ENCODE results near the gene ST3GAL4. TPM values are rescaled to one million over a fixed set of nuclear protein-coding genes. Genes with fewer than 3 reads are reported as not detected.

ST3GAL4 gene
- polyA plus RNA-seq, 1 donor (not counting 4 experiments of a cell fraction or from before 2014, with no cell fraction given), result 24.6 TPM

- Histone ChIP-seq H4K20me1 (ENCODE audit: control insufficient read depth, extremely low read depth, insufficient read depth, low read length) (no peaks in the 10 kb centered on the region), H3K36me3 (ENCODE audit: control insufficient read depth in 2 of 2, extremely low read depth in 1 of 2, insufficient read depth in 2 of 2, low read length in 2 of 2) (peaks cover 6 to 16% of the 10 kb centered on the region in 2 experiments), H3K27me3 (ENCODE audit: control insufficient read depth, extremely low read depth, insufficient read depth, low read length) (no peaks in the 10 kb centered on the region), H3K4me2 (ENCODE audit: control insufficient read depth, extremely low read depth, insufficient read depth, low read depth, low read length) (no peak overlapping the region), H3K4me1 (ENCODE audit: control insufficient read depth, extremely low read depth, insufficient read depth, low read length) (peaks cover 24% of the 10 kb centered on the region), H3K79me2 (ENCODE audit: control insufficient read depth, insufficient read depth, low read length) (no peaks in the 10 kb centered on the region), H3K4me3 (ENCODE audit: control insufficient read depth in 2 of 3, extremely low read depth in 1 of 3, insufficient read depth in 2 of 3, low read depth in 1 of 3, low read length in 3 of 3) (no peak overlapping the region), H3K27ac (ENCODE audit: control insufficient read depth, insufficient read depth, low read length) (no peak overlapping the region), H2AFZ (ENCODE audit: control insufficient read depth, low read length) (no peak overlapping the region), H3K9me1 (ENCODE audit: control insufficient read depth, extremely low read depth, insufficient read depth, low read length) (no peaks in the 10 kb centered on the region), H3K9me3 (ENCODE audit: control insufficient read depth, low read depth, low read length) (no peaks in the 10 kb centered on the region), H3K9ac (ENCODE audit: control insufficient read depth, extremely low read depth, insufficient read depth, low read length) (no peak overlapping the region)
- dilution Hi-C loops (cut with MboI; ENCODE audit: extremely low pct_ligation_motif_present, low sequenced_read_pairs), result no loop called here
- DNase-seq (ENCODE audit: low read depth, low spot score) (no peak), FAIRE-seq (no peak)
- TF ChIP-seq EZH2 (IDR thresholded peaks at IDR 0.05; ENCODE audit: low read length) (no peak), CTCF (optimal IDR thresholded peaks at IDR 0.05 in 1 of 3, IDR thresholded peaks at IDR 0.05 in 1 of 3, conservative IDR thresholded peaks at IDR 0.05 in 1 of 3; ENCODE audit: extremely low read depth in 1 of 3, insufficient read depth in 2 of 3, low read length in 3 of 3) (no peak)
These were observed 18.4 kb upstream of the ST3GAL4 start for GRCh38 chr11:126337126-126337473.

- dilution Hi-C loops (cut with MboI; ENCODE audit: extremely low pct_ligation_motif_present, low sequenced_read_pairs), result no loop called here
- H3K27me3 ChIP-seq (ENCODE audit: control insufficient read depth, extremely low read depth, insufficient read depth, low read length), result no peaks in the 10 kb centered on the region
- H3K36me3 ChIP-seq (ENCODE audit: control insufficient read depth in 2 of 2, extremely low read depth in 1 of 2, insufficient read depth in 2 of 2, low read length in 2 of 2), result peaks cover 6 to 16% of the 10 kb centered on the region in 2 experiments
- H3K79me2 ChIP-seq (ENCODE audit: control insufficient read depth, insufficient read depth, low read length), result no peaks in the 10 kb centered on the region
- H3K4me2 ChIP-seq (ENCODE audit: control insufficient read depth, extremely low read depth, insufficient read depth, low read depth, low read length), result no peak overlapping the region
- H3K27ac ChIP-seq (ENCODE audit: control insufficient read depth, insufficient read depth, low read length), result no peak overlapping the region
- no peak overlapping the region for H2AFZ ChIP-seq (ENCODE audit: control insufficient read depth, low read length)
- no peak for DNase-seq (ENCODE audit: low read depth, low spot score)
- H3K9ac ChIP-seq (ENCODE audit: control insufficient read depth, extremely low read depth, insufficient read depth, low read length), result no peak overlapping the region
- no peaks in the 10 kb centered on the region for H4K20me1 ChIP-seq (ENCODE audit: control insufficient read depth, extremely low read depth, insufficient read depth, low read length)
- FAIRE-seq, result no peak
- TF ChIP-seq EZH2 (IDR thresholded peaks at IDR 0.05; ENCODE audit: low read length), result no peak
- TF ChIP-seq CTCF (optimal IDR thresholded peaks at IDR 0.05 in 1 of 3, IDR thresholded peaks at IDR 0.05 in 1 of 3, conservative IDR thresholded peaks at IDR 0.05 in 1 of 3; ENCODE audit: extremely low read depth in 1 of 3, insufficient read depth in 2 of 3, low read length in 3 of 3), result no peak
- H3K9me1 ChIP-seq (ENCODE audit: control insufficient read depth, extremely low read depth, insufficient read depth, low read length), result no peaks in the 10 kb centered on the region
- H3K4me1 ChIP-seq (ENCODE audit: control insufficient read depth, extremely low read depth, insufficient read depth, low read length), result peaks cover 22% of the 10 kb centered on the region
- no peak overlapping the region for H3K4me3 ChIP-seq (ENCODE audit: control insufficient read depth in 2 of 3, extremely low read depth in 1 of 3, insufficient read depth in 2 of 3, low read depth in 1 of 3, low read length in 3 of 3)
- H3K9me3 ChIP-seq (ENCODE audit: control insufficient read depth, low read depth, low read length), result no peaks in the 10 kb centered on the region
These were observed 17.8 kb upstream of the ST3GAL4 start for GRCh38 chr11:126337474-126338241.
